ENCODE data around the gene TREML2. TPM values are rescaled to one million over a fixed set of nuclear protein-coding genes. Genes with fewer than 3 reads are reported as not detected.

TREML2 gene
- total RNA-seq, 6 experiments from 2014 or later = 0.06 to 0.20 (median 0.12) TPM; not detected in 2

- Histone ChIP-seq H3K4me1 (no peaks in the 10 kb centered on the region), H3K27me3 (no peaks in the 10 kb centered on the region), H3K36me3 (no peaks in the 10 kb centered on the region), H3K4me3 (no peak overlapping the region), H3K27ac (no peak overlapping the region), H3K9me3 (no peaks in the 10 kb centered on the region)
- 75% methylated on average over 4 of the region's 4 CpGs for WGBS (ENCODE audit: insufficient coverage, low coverage, low lambda C conversion rate, missing lambda C conversion rate)
- DNase-seq (no peak), ATAC-seq (no peak)
- TF ChIP-seq POLR2A (IDR thresholded peaks at IDR 0.05) = no peak
- no peak for TF ChIP-seq CTCF (IDR thresholded peaks at IDR 0.05)
- intact Hi-C loops (cut with DNase I) = no loop called here
Observed at GRCh38 chr6:41156001-41156400, 44.9 kb downstream of the TREML2 start.

- Histone ChIP-seq H3K27ac (no peak overlapping the region), H3K4me3 (no peak overlapping the region), H3K27me3 (no peaks in the 10 kb centered on the region), H3K4me1 (no peaks in the 10 kb centered on the region), H3K36me3 (no peaks in the 10 kb centered on the region), H3K9me3 (no peaks in the 10 kb centered on the region)
- TF ChIP-seq CTCF (IDR thresholded peaks at IDR 0.05) = no peak
- TF ChIP-seq POLR2A (IDR thresholded peaks at IDR 0.05) = no peak
- WGBS (ENCODE audit: insufficient coverage, low coverage, low lambda C conversion rate, missing lambda C conversion rate) = 57% methylated on average over 3 of the region's 7 CpGs
- ATAC-seq (no peak), DNase-seq (no peak)
- intact Hi-C loops (cut with DNase I) = no loop called here
Observed at GRCh38 chr6:41155132-41155805, 45.7 kb downstream of the TREML2 start.

GRCh38 chr6:41153992-41154625 is 46.8 kb downstream of the TREML2 start, which contains the start of gene TREML1:
Gene TREML1, minus strand, starts transcription at chr6:41154347. Its CDS starts 59 bp downstream, at chr6:41154288.
- no peak for ATAC-seq
- H3K4me1 ChIP-seq = no peaks in the 10 kb centered on the region
- H3K36me3 ChIP-seq = no peaks in the 10 kb centered on the region
- H3K9me3 ChIP-seq = no peaks in the 10 kb centered on the region
- WGBS (ENCODE audit: insufficient coverage, low coverage, low lambda C conversion rate, missing lambda C conversion rate) = 57% methylated on average over 1 of the region's 5 CpGs
- H3K4me3 ChIP-seq = no peak within 1 kb of the TSS
- TF ChIP-seq CTCF (IDR thresholded peaks at IDR 0.05) (no peak), POLR2A (IDR thresholded peaks at IDR 0.05) (no peak)
- H3K27ac ChIP-seq = no peak within 1 kb of the TSS
- DNase-seq = no peak
- H3K27me3 ChIP-seq = no peaks in the 10 kb centered on the region
- intact Hi-C loops (cut with DNase I) = no loop called here

- no peak for TF ChIP-seq POLR2A (IDR thresholded peaks at IDR 0.05)
- no peak for TF ChIP-seq CTCF (IDR thresholded peaks at IDR 0.05)
- no peak overlapping the region for H3K4me3 ChIP-seq
- H3K27ac ChIP-seq = no peak overlapping the region
- DNase-seq (no peak), ATAC-seq (no peak)
- no peaks in the 10 kb centered on the region for H3K9me3 ChIP-seq
- intact Hi-C loops (cut with DNase I) = no loop called here
- WGBS (ENCODE audit: insufficient coverage, low coverage, low lambda C conversion rate, missing lambda C conversion rate) = 94% methylated on average over 2 of the region's 4 CpGs
- no peaks in the 10 kb centered on the region for H3K27me3 ChIP-seq
- H3K4me1 ChIP-seq = no peaks in the 10 kb centered on the region
- no peaks in the 10 kb centered on the region for H3K36me3 ChIP-seq
Observed at GRCh38 chr6:41153451-41153850, 47.5 kb downstream of the TREML2 start.

Data from right lobe of liver (tissue), 6 donors.